NK-92 (cell line): Measurements from ENCODE around the gene SLC51A.

ENCODE experiments used
- DNase-seq: peaks from one replicate; lab custom pipeline; 2025; ENCODE audit not compliant: unreplicated experiment; lab: John Stamatoyannopoulos, UW

The SLC51A gene

GRCh38 chr3:196215493-196216020 is 777 bp upstream of the SLC51A start:
- no peak for DNase-seq

GRCh38 chr3:196216681-196217211 is 412 bp downstream of the SLC51A start:
- DNase-seq = no peak

GRCh38 chr3:196217307-196218154 is 1.2 kb downstream of the SLC51A start:
- no peak for DNase-seq

GRCh38 chr3:196218155-196218712 is 1.9 kb downstream of the SLC51A start:
- DNase-seq = no peak

- no peak for DNase-seq
Observed at GRCh38 chr3:196219194-196219969, 3.0 kb downstream of the SLC51A start.

- no peak for DNase-seq
Observed at GRCh38 chr3:196219970-196220311, 3.6 kb downstream of the SLC51A start.

- no peak for DNase-seq
Observed at GRCh38 chr3:196220587-196220986, 4.3 kb downstream of the SLC51A start.

GRCh38 chr3:196220991-196221390 is 4.7 kb downstream of the SLC51A start:
- DNase-seq = no peak

GRCh38 chr3:196222876-196223595 is 6.7 kb downstream of the SLC51A start:
- DNase-seq = no peak

- no peak for DNase-seq
Observed at GRCh38 chr3:196225086-196225485, 8.8 kb downstream of the SLC51A start.

GRCh38 chr3:196225763-196226364 is 9.5 kb downstream of the SLC51A start:
- DNase-seq = no peak

GRCh38 chr3:196227121-196227561 is 10.8 kb downstream of the SLC51A start:
- no peak for DNase-seq

- no peak for DNase-seq
Observed at GRCh38 chr3:196227629-196228493, 11.5 kb downstream of the SLC51A start.

- DNase-seq = no peak
Observed at GRCh38 chr3:196232154-196232881, 16.0 kb downstream of the SLC51A start.

GRCh38 chr3:196232882-196233251 is 16.5 kb downstream of the SLC51A start:
- no peak for DNase-seq

- DNase-seq = no peak
Observed at GRCh38 chr3:196235452-196236122, 19.3 kb downstream of the SLC51A start.

GRCh38 chr3:196236223-196236622 is 19.9 kb downstream of the SLC51A start:
- DNase-seq = no peak

GRCh38 chr3:196237203-196237602 is 20.9 kb downstream of the SLC51A start:
- no peak for DNase-seq
